C4-2B (cell line): ENCODE results near the gene WASHC1.
"Not testable (repeated sequence)": the region's sequence is repeated elsewhere in the genome, so short reads cannot be mapped to it uniquely, and the experiment has no call there.

ENCODE experiments used
- CTCF ChIP-seq: fragments of 450-650 bp; conservative IDR thresholded peaks from 2 replicates; pipeline ENCODE4 v1.5.1; 2017; ENCODE audit warnings: mild to moderate bottlenecking
- ZFX ChIP-seq: fragments of 450-650 bp; IDR thresholded peaks from 2 replicates; pipeline ENCODE4 v1.6.1; 2017

GRCh38 chr9:78333-78732 lies 49.1 kb upstream of the WASHC1 start:
- not testable (repeated sequence) for TF ChIP-seq CTCF, ZFX
